Stimulated activated CD4-positive, alpha-beta T cell treated with anti-CD3 and anti-CD28 coated beads, Interleukin-1b, Interleukin-23, amount 100 ng/mL, for 48 hours (primary cell): ENCODE data around the gene PNRC1.
"Not testable (repeated sequence)": the region's sequence is repeated elsewhere in the genome, so short reads cannot be mapped to it uniquely, and the experiment has no call there.

Experiments
- DNase-seq: peaks from one replicate; pipeline ENCODE4 v3.0.0-alpha.2; 2020

PNRC1 gene

DNA sequence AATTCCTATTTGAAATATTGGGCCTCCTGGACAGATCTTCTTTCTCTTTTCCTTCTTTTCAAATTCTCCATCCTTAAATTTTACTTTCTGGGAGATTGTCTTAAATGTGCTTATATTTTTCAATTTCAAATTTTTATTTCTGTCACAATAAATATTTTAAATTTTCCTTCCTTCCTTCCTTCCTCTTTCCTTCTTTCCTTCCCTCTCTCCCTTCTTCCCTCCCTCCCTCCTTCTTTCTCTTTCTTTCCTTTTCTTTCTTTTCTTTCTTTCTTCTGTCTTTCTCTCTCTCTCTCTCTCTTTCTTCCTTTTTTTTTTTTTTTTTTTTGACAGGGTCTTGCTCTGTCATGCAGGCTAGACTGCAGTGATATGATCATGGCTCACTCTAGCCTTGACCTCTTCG lies 16.7 kb upstream of the PNRC1 start:
- DNase-seq, result no peak

- DNase-seq, result not testable (repeated sequence)
Measured at GRCh38 chr6:89064931-89065330, 15.6 kb upstream of the PNRC1 start.

GRCh38 chr6:89066121-89066520 lies 14.4 kb upstream of the PNRC1 start:
- not testable (repeated sequence) for DNase-seq

DNA sequence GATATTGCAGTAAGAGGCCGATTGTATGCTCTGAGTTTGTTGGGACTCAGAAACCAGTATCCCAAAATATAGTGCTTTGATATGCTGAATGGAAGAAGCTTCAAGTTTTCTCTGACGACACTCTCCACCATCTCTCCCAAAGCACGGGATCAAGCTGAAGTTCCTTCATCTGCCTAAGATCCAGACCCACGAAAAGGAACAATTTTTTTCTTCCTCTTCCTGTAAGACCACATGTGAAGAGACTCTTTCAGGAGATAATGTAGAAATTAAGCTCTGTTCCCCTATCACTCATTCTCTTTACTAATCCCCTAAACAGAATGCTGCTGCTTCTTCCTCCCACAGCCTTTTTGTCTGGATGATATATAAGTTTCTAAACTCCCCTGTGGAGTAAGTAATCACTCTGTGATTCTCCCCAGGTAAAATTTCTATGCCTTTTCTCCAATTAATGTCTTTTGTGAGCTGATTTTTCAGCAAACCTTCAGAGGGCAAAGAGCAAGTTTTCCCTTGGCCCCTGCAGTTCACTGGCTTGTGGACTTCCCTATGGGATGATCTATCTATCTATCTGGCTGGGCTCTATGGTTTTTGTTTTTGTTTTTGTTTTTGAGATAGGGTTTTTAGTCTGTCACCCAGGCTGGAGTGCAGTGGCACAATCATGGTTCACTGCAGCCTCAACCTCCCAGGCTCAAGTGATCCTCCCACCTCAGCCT lies 13.5 kb upstream of the PNRC1 start:
- no peak for DNase-seq

GRCh38 chr6:89067796-89068195 lies 12.8 kb upstream of the PNRC1 start:
- no peak for DNase-seq

DNA sequence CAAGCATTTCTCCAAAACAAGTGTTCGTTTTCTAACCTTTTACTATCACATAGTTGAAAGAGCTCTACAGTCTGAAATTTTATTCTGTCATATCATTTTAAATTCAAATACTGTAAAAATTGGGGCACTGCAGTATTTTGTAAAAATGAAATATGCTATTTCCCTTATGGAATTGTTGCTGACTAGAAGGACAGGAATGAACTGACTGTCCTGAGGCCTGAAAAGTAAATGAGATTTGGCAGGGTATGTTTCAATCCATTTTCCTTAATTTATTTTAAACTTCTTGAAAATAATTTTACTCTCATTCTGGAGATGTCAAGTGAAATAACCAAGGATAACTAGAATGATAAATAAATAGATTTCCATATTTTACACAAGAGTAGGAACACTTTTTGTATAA lies 11.9 kb upstream of the PNRC1 start:
- no peak for DNase-seq

DNA sequence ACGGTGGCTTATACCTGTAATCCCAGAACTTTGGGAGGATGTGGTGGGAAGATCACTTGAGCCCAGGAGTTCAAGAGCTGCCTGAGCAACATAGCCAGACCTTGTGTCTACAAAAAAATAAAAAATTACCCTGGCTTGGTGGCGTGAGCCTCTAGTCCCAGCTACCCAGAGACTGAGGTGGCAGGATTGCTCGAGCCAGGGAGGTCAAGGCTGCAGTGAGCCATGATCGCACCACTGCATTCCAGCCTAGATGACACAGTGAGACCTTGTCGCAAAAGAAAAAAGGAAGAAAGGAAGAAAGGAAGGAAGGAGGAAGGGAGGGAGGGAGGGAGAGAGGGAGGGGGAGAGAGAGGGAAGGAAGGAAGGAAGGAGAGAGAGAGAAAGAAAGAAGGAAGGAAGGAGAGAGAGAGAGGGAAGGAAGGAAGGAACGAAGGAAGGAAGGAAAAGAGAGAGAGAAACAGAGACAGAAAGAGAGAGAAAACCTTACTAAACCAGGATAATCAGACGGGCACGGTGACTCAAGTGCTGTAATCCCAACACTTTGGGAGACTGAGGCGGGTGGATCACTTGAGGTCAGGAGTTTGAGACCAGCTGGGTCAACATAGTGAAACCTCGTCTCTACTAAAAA lies 10.9 kb upstream of the PNRC1 start:
- DNase-seq, result no peak

- DNase-seq, result no peak
Measured at GRCh38 chr6:89071036-89071435, 9.5 kb upstream of the PNRC1 start.

DNA sequence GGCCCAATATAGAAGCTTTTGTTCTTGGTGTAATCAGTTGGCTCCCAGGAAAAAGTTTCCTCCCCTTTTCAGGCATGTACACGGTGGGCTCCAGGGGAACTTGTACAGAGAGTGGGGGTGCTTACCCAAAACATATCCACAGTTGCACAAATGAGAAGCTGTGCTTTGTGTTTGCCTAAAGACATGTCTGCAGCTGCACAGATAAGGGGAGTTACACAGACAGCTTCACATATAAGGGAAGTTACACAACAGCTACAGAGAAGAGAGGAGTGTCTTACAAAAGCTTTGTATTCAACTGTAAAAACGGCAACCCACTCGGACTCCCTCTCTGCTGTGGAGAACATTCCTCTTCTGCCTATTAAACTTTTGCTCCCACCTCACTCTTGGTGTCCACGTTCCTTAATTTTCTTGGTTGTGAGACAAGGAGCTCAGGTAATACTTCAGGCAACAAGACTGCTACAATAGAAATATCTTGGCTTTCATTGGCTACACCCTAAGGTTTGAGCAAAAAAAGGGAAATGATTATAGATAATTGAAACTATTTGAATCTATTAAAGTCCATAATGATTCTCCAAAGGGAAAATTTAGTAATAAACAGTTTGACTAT lies 7.4 kb upstream of the PNRC1 start:
- no peak for DNase-seq

- DNase-seq, result no peak
Measured at GRCh38 chr6:89073840-89074239, 6.7 kb upstream of the PNRC1 start.

DNA sequence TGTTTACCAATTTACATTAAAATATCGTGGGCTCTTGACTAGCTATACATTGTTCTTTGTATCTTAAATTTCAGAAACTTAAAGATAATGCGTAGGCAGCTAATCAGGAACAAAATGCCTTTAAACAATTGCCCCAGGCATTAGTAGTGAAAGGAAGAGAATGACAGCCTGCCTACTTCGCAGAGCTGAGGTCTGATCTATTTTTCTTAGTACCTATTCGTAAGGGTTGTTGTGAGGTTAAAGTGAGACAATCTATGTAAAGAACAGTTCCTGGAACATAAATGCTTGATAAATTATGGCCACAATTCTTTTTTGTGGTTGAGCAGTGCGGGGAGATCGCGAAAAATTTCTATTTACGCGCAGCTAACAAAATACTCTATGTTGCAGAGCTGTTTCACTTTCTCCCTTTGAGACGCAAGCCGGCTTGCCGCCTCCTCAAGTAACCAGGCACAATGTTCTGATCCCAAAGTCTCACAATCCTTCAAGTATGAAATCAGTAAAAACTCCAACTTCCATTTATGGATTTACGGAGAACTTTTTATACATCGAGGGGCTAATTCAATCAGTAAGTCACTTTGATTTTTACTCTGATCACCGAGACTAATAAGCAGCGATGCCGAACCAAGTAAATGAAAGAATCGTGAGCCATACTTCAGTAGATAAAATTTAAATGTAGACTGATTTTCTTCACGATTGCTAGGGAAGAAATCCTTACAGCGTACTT lies 878 bp upstream of the PNRC1 start:
- DNase-seq, result peak; percentile 28

- DNase-seq, result no peak
Measured at GRCh38 chr6:89081129-89081422, 525 bp downstream of the PNRC1 start.

DNA sequence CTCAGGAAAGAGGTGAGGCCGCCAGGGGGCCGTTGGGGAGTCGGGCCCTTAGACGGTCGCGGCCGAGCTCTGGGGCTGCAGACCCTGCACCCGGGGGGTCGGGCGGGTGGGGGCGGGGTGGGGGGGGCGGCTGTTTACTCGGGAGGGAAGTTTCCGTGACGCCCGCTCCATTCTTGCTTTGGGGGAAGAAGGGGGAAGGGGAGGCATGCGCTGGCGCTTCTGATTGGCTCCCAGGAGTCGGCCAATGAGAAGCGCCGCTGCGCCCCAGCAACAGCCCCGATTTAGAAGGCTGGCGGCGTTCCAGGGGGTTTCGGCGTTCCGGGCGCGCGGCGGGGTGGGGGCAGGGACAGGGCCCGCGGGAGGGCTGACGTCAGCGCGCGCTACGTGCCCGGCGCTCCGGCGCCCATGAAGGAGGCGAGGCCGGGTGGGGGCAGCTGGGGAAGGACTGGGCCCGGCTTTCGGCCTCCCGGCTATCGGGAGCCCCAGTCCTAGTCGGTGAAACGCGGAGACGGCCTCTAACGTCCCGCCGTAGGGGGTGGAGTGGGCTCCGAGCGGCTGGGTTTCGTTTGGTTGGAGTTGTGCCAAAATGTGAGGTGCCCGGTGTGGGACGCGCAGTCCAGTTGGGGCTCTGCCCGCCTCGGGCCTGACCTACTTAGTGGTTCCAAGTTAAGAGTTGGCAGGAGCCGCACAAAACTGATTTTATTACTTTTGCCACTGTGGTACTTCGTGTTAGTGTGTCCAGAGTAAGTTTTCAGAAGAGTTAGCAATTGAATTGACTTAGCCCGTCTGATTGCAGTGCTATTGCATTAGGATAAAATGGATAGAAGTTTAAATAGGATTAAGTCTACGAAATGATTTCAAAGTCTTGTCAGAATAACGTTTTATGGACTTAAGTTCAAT lies 1.1 kb downstream of the PNRC1 start:
- peak; percentile 98 for DNase-seq

DNA sequence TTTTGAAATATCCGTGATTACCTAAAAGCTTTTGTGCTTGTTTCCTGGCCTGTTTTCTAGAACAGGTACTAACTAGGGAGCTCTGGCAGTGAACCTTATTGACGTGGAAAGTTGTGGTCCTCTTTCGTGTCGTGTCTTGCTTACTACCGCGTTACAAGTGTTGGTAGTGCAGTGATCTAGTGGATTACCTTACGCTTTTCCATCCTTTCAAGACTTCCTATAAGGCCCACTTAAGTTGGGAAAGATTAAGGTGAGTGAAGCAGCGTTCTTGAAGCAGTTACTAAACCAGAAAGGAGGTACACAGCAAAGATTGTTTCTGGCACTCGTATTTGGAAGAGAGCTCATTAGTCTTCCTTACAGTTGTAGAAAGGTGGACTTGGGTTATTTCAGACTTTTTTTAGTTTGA lies 1.9 kb downstream of the PNRC1 start:
- no peak for DNase-seq

DNA sequence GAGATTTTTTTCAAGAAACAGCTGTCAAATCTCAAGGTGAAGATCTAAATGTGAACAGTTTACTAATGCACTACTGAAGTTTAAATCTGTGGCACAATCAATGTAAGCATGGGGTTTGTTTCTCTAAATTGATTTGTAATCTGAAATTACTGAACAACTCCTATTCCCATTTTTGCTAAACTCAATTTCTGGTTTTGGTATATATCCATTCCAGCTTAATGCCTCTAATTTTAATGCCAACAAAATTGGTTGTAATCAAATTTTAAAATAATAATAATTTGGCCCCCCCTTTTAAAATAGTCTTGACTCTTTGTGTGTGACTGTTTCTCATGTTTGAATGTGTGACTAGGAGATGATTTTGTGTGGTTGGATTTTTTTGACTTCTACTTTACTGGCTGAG lies 4.0 kb downstream of the PNRC1 start:
- DNase-seq, result no peak

DNA sequence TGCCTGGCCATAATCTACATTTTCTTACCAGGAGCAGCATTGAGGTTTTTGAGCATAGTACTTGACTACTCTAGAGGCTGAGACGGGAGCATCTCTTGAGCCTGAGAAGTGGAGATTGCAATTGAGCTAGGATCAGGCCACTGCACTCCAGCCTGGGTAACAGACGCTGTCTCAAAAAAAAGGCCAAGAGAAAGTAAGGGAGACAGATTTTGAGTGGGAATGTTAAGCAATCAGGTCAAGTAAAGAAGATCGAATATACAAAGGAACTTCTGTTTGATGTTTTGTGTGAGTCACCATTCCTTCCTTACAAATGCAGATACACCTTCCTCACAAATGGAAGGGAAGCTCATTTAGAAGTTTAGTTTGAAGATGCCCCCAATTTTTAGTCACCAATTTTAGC lies 4.4 kb downstream of the PNRC1 start:
- no peak for DNase-seq

DNA sequence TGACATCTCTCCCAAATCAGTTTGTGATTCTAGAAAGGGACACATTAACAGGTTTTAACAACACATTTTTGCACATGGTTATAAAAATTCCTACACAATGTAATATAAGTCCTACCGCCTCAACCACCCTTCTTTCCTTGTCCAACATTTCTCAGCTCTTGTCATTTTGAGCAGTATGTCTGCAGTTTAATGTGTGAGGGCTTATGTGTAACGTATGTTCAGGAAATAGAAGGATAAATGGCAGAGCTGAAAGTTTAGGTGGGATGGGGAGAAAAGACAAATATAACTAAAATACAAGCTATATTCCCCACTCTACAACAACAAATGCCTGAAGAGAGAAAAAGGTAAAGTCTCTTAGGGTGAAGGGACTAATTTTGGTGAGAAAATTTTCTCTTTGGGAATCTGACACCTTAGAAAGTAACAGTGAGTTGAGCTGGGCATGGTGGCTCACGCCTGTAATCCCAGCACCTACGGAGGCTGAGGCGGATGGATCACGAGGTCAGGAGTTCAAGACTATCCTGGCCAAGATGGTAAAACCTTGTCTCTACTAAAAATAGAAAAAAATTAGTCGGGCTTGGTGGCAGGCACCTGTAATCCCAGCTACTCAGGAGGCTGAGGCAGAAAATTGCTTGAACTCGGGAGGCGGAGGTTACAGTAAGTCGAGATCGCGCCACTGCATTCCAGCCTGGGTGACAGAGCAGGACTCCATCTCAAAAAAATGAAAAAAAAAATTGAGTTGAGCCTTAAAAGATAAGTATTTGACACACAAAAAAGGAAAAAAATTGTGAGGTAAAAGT lies 5.1 kb downstream of the PNRC1 start:
- DNase-seq, result no peak

DNA sequence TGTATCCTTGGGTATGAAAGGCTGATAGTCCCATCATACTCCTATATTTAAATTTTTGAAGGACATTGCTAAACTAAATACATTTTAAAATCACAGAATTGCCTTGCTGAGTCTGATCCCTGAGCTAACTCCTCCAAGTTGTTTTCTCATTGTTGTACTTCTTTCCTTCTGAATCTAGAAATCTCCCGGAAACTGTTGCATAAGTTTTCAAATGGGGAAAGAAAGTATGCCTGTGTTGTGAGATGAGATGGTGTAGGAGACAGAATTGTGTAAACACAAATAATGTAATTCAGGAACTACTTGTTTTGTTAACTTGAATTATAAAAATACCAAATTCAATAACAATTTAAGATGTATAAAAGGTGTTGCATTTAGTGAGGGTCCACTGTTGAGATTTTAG lies 7.3 kb downstream of the PNRC1 start:
- DNase-seq, result no peak

GRCh38 chr6:89098461-89098860 lies 17.9 kb downstream of the PNRC1 start:
- no peak for DNase-seq

- DNase-seq, result no peak
Measured at GRCh38 chr6:89100114-89100513, 19.6 kb downstream of the PNRC1 start.

DNA sequence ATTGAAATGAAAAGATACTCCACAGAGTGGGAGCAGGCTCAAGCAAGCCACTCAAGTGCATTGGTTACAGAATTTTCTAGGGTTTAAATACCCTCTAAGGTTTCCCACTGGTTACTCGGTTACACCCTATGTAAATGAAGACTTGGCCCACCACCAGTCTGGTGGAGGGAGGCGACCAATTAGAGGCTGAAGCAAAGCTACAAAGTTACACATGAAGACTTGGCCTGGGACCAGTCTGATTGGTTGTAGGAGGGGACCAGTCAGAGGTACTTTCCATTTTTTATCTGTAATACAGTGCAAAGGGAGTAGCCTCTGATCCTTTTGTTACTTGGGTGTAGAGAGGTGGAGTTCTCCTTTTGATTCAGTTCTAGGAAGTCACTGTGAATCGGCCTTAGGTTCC lies 29.7 kb downstream of the PNRC1 start:
- DNase-seq, result no peak

GRCh38 chr6:89111933-89112332 lies 31.4 kb downstream of the PNRC1 start:
- no peak for DNase-seq
